K562 (cell line): ENCODE data around the gene RACK1. TPM values are rescaled to one million over a fixed set of nuclear protein-coding genes. Genes with fewer than 3 reads are reported as not detected.
A peak's percentile ranks its signal among the peaks of the same experiment; 100 is the strongest.

Experiments
- AFF4 ChIP-seq: sonication (generic); formaldehyde crosslinking; IDR thresholded peaks from 2 replicates; pipeline ENCODE4 v1.8.0; 2023; ENCODE audit warnings: mild to moderate bottlenecking, missing genetic modification reagents
- ATF2 ChIP-seq: sonication (generic); formaldehyde crosslinking; IDR thresholded peaks from 2 replicates; pipeline ENCODE4 v1.8.1; 2022; ENCODE audit warnings: missing genetic modification reagents
- CBX8 ChIP-seq: fragments of 200-600 bp; sonication (generic); IDR thresholded peaks from 2 replicates; pipeline ENCODE4 v1.6.1; 2012; ENCODE audit warnings: borderline replicate concordance, mixed run types, low read depth, mild to moderate bottlenecking, moderate library complexity, mixed read lengths, low read length, control low read depth, inconsistent platforms; ENCODE audit not compliant: poor library complexity, severe bottlenecking; ENCODE audit errors: extremely low read depth
- CREBBP ChIP-seq: IDR thresholded peaks from one replicate; pipeline ENCODE4 v1.6.1; 2012; ENCODE audit warnings: low read depth, mild to moderate bottlenecking, control low read depth, inconsistent platforms, low read length
- EHMT2 ChIP-seq: fragments of 450-650 bp; IDR thresholded peaks from 2 replicates; pipeline ENCODE4 v1.6.1; 2018; ENCODE audit warnings: antibody characterized with exemption
- NR2F6 ChIP-seq: fragments of 450-650 bp; formaldehyde crosslinking; IDR thresholded peaks from 2 replicates; pipeline ENCODE4 v1.4.0; 2020; ENCODE audit warnings: mild to moderate bottlenecking
- PHB2 ChIP-seq: fragments of 450-650 bp; IDR thresholded peaks from 2 replicates; pipeline ENCODE4 v1.6.1; 2017; ENCODE audit warnings: low read depth
- STAT6 ChIP-seq: sonication (generic); formaldehyde crosslinking; IDR thresholded peaks from 2 replicates; pipeline ENCODE4 v1.8.1; 2023; ENCODE audit warnings: mild to moderate bottlenecking, missing genetic modification reagents
- TAF1 ChIP-seq: IDR thresholded peaks from 2 replicates; pipeline ENCODE4 v1.6.1; 2011; ENCODE audit warnings: mild to moderate bottlenecking, low read length, moderate library complexity; ENCODE audit not compliant: insufficient read depth, control insufficient read depth, severe bottlenecking; ENCODE audit errors: extremely low read depth
- TAF15 ChIP-seq: fragments of 200-400 bp; formaldehyde crosslinking; IDR thresholded peaks from 2 replicates; pipeline ENCODE4 v1.6.1; 2017; ENCODE audit warnings: mild to moderate bottlenecking, low read depth, low read length, moderate library complexity
- TAL1 ChIP-seq: fragments of 450-650 bp; IDR thresholded peaks from 2 replicates; pipeline ENCODE4 v1.6.1; 2016; ENCODE audit warnings: mild to moderate bottlenecking
- XRCC4 ChIP-seq: IDR thresholded peaks from one replicate; pipeline ENCODE4 v1.6.1; 2011; ENCODE audit not compliant: insufficient read depth, insufficient read length; ENCODE audit errors: extremely low read depth
- ZBTB7A ChIP-seq: IDR thresholded peaks from 2 replicates; pipeline ENCODE4 v1.6.1; 2011; ENCODE audit warnings: low read depth, mild to moderate bottlenecking, low read length, moderate library complexity, borderline replicate concordance; ENCODE audit not compliant: control insufficient read depth
- ZKSCAN3 ChIP-seq: fragments of 250-450 bp; sonication (Bioruptor Pico); IDR thresholded peaks from 2 replicates; pipeline ENCODE4 v1.4.0; 2020
- ZNF354B ChIP-seq: fragments of 250-450 bp; sonication (Bioruptor Pico); IDR thresholded peaks from 2 replicates; pipeline ENCODE4 v1.4.0; 2020
- ZNF436 ChIP-seq: fragments of 250-450, 450-650 bp; sonication (Bioruptor Pico); formaldehyde crosslinking; IDR thresholded peaks from 2 replicates; pipeline ENCODE4 v1.7.0; 2020; ENCODE audit warnings: mild to moderate bottlenecking
- polyA plus RNA-seq, 8 experiments: library from polyadenylated mRNA; depleted of rRNA in 4 of 8; stranded (reverse) in 5 of 8; unstranded in 3 of 8; fragments of >200 nt; fragmentation: Nextera tagmentation in 2 of 8; fragmentation: Illumina TruSeq in 1 of 8; extraction: Ambion mirVana in 2 of 8; extraction: Trizol in 1 of 8; gene quantifications; 2 replicates each; pipeline versions ENCODE4 v1.2.1 to v1.2.3, GENCODE V29; 2011 to 2014; ENCODE audit warnings: inconsistent platforms in 1 of 8, missing spikeins in 1 of 8
- total RNA-seq, 7 experiments: library from RNA; depleted of rRNA in 6 of 7; stranded (reverse); fragments of >200 nt in 6 of 7; fragmentation: Illumina TruSeq in 2 of 7; extraction: Trizol in 2 of 7; gene quantifications; 2 replicates each; pipeline versions ENCODE4 v1.2.1 to v1.2.3, GENCODE V29; 2011 to 2021; ENCODE audit warnings: low replicate concordance in 1 of 7

RACK1 gene
- total and polyA plus RNA-seq, 9 of the 15 experiments (the other 6 are each of a cell fraction or from before 2014, with no cell fraction given): 2,303 to 5,311 (median 3,833) TPM

- peak; percentile 27 for TF ChIP-seq TAF1
- TF ChIP-seq XRCC4: no peak
- TF ChIP-seq CREBBP: no peak
- TF ChIP-seq CBX8: no peak
- no peak for TF ChIP-seq AFF4 (CRISPR knock-in tag)
- no peak for TF ChIP-seq TAF15
- TF ChIP-seq PHB2: no peak
- TF ChIP-seq ATF2 (CRISPR knock-in tag): no peak
- no peak for TF ChIP-seq STAT6 (CRISPR knock-in tag)
- peak; percentile 56; the same call in 1 of the 2 replicates for TF ChIP-seq ZBTB7A
- TF ChIP-seq ZNF354B (CRISPR knock-in tag): no peak
- no peak for TF ChIP-seq ZKSCAN3 (CRISPR knock-in tag)
- no peak for TF ChIP-seq TAL1
- TF ChIP-seq ZNF436 (CRISPR knock-in tag): no peak
- no peak for TF ChIP-seq NR2F6 (CRISPR knock-in tag)
- no peak for TF ChIP-seq EHMT2
These were observed 39.4 kb downstream of the RACK1 start (continued) for GRCh38 chr5:181204113-181204825.
